Mammary epithelial cell (primary cell): ENCODE results near the gene ERF.

Experiments
- CTCF ChIP-seq, 2 donors: IDR thresholded peaks in 1 of 2; conservative IDR thresholded peaks in 1 of 2; 2 replicates each; pipeline ENCODE4 v1.5.1; 2011 to 2012; ENCODE audit warnings: inconsistent platforms in 2 of 2, low read length in 2 of 2, mild to moderate bottlenecking in 2 of 2, control low read depth in 1 of 2, low read depth in 1 of 2; ENCODE audit not compliant: insufficient read depth in 1 of 2; ENCODE audit errors: extremely low read depth in 1 of 2
- EZH2 ChIP-seq: IDR thresholded peaks from 2 replicates; pipeline ENCODE4 v1.6.1; 2012; ENCODE audit warnings: low read length, inconsistent platforms, borderline replicate concordance

- TF ChIP-seq CTCF (conservative IDR thresholded peaks at IDR 0.05 in 1 of 2, IDR thresholded peaks at IDR 0.05 in 1 of 2; ENCODE audit: extremely low read depth in 1 of 2, insufficient read depth in 1 of 2, low read depth in 1 of 2, low read length in 2 of 2) (no peak), EZH2 (no peak)
These were observed 32.8 kb upstream of the ERF start for GRCh38 chr19:42287827-42288107.
